Left kidney (tissue), 8 donors: Measurements from ENCODE around the gene CGB5. TPM values are rescaled to one million over a fixed set of nuclear protein-coding genes. Genes with fewer than 3 reads are reported as not detected.
"Not testable (repeated sequence)": the region's sequence is repeated elsewhere in the genome, so short reads cannot be mapped to it uniquely, and the experiment has no call there.

Experiments
- DNase-seq: peaks from one replicate; pipeline ENCODE4 v3.0.0-alpha.2; 2013
- long read RNA-seq, 8 donors: transcript quantifications; one replicate each; lab custom pipeline, GENCODE V29; 2026
- polyA plus RNA-seq: library from polyadenylated mRNA; unstranded; fragments of 120-200 nt; gene quantifications from one replicate; pipeline ENCODE4 v1.2.1, GENCODE V29; 2013; ENCODE audit not compliant: insufficient read length

The CGB5 gene
- polyA plus RNA-seq: not detected
- long read RNA-seq, donor 1: 0 reads
- long read RNA-seq, donor 2: 0 reads
- long read RNA-seq, donor 3: 0 reads
- long read RNA-seq, donor 4: 0 reads
- long read RNA-seq, donor 5: 0 reads
- long read RNA-seq, donor 6: 0 reads
- long read RNA-seq, donor 7: 0 reads
- long read RNA-seq, donor 8: 0 reads

- not testable (repeated sequence) for DNase-seq
These were observed at the start of gene CGB5 for GRCh38 chr19:49043548-49043947. Gene CGB5 (plus strand): TSS chr19:49043848. CDS start chr19:49044210, 362 bp downstream.

GRCh38 chr19:48994035-48994386 is 49.6 kb upstream of the CGB5 start:
- DNase-seq: no peak

GRCh38 chr19:48997972-48998371 is 45.7 kb upstream of the CGB5 start:
- no peak for DNase-seq

- DNase-seq: no peak
These were observed 43.9 kb upstream of the CGB5 start for GRCh38 chr19:48999481-49000325.

- DNase-seq: no peak
These were observed 39.5 kb upstream of the CGB5 start for GRCh38 chr19:49004133-49004532.

GRCh38 chr19:49004964-49005614 is 38.6 kb upstream of the CGB5 start:
- no peak for DNase-seq

GRCh38 chr19:49006905-49007304 is 36.7 kb upstream of the CGB5 start:
- DNase-seq: no peak

GRCh38 chr19:49009828-49010227 is 33.8 kb upstream of the CGB5 start:
- DNase-seq: no peak

- DNase-seq: no peak
These were observed 33.2 kb upstream of the CGB5 start for GRCh38 chr19:49010453-49010852.

GRCh38 chr19:49011194-49011593 is 32.5 kb upstream of the CGB5 start:
- DNase-seq: no peak

- no peak for DNase-seq
These were observed 29.4 kb upstream of the CGB5 start for GRCh38 chr19:49014123-49014869.

- DNase-seq: no peak
These were observed 28.8 kb upstream of the CGB5 start for GRCh38 chr19:49014870-49015255.

- DNase-seq: no peak
These were observed 27.4 kb upstream of the CGB5 start for GRCh38 chr19:49016067-49016839.

- DNase-seq: no peak
These were observed 26.5 kb upstream of the CGB5 start, which contains the start of gene LHB for GRCh38 chr19:49017041-49017665. Gene LHB (minus strand): TSS chr19:49017091. CDS start chr19:49017081, 10 bp downstream.

GRCh38 chr19:49017666-49018351 is 25.8 kb upstream of the CGB5 start:
- no peak for DNase-seq

GRCh38 chr19:49018388-49019241 is 25.0 kb upstream of the CGB5 start:
- not testable (repeated sequence) for DNase-seq

GRCh38 chr19:49019242-49019932 is 24.3 kb upstream of the CGB5 start:
- DNase-seq: no peak

- DNase-seq: no peak
These were observed 23.3 kb upstream of the CGB5 start for GRCh38 chr19:49020342-49020741.
